GM19324 (cell line): ENCODE data around the gene PRDM5.

ENCODE experiments used
- ATAC-seq: cut with Tn5 transposase; IDR thresholded peaks from one replicate; pipeline ENCODE4 v1.9.1; 2021; ENCODE audit warnings: mild to moderate bottlenecking, moderate library complexity; ENCODE audit not compliant: unreplicated experiment, low FRiP score

Gene PRDM5

DNA sequence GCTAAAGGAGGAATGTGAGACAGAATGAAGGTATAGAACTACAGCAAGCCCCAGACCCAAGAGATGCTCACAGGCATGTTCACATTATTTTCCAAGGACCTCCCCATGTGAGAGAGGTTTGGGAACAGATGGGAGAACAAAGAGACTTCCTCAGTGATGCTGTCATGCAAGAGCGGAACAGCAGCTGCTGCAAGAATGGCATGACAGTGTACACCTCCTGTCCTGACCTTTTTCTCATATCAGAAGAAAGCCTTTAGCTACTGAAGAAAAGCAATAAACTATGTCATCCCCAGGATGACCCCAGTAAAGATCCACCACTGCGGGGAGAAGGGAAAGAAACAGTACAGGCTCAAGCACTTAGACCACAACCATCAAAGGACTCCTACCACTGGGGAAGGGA lies 7.2 kb downstream of the PRDM5 start:
- no peak for ATAC-seq

DNA sequence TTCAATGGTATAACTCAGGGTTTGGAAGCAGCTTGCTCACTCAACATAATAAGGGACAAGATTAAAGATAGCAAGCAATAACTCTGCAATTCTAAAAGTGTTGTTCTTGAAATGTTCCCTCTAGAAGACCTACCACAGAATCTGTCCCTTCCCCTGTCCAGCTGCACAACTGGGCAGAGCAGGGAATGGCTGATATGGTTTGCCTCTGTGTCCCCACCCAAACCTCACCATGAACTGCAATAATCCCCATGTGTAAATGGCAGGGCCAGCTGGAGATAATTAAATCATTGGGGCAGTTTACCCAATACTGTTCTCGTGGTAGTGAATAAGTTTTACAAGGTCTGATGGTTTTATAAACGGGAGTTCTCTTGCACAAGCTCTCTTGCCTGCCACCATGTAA lies 19.1 kb downstream of the PRDM5 start:
- ATAC-seq = no peak

DNA sequence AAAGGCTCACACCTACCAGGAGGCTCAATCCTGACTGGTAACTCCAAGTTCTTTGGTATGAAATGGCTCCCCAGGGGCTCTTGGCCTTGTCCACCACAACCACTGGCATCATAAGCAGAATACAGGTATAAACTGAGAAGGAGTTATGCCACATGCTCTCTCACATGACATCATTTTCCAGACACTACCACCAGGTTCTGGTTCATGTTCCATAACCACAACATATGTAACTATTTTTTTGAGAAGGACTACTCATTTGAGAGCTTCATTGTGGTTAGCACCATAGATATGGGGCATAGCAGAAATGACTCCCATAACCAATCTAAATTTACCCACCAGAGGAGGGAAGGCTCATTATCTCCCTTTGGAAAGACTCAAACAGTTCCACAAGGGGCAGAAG lies 19.6 kb downstream of the PRDM5 start:
- no peak for ATAC-seq

DNA sequence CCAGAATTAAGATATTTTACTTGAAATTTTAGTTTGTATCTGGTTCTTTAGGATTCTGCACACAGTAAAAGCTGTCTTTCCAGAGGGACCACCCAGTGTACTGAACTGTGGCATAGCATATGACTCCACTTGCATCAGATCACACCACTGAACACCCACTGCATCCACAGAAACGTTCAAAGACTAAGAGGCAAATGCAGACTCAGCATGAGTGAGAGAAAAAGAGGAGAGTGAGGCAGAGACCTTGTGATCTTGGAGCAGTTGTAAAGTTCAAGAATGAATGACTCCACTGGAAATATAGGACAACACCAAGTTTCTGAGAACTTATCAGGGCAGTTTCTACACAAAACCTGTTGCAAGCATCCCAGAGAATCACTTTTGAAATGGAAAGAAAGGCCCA lies 20.8 kb downstream of the PRDM5 start:
- ATAC-seq = no peak

DNA sequence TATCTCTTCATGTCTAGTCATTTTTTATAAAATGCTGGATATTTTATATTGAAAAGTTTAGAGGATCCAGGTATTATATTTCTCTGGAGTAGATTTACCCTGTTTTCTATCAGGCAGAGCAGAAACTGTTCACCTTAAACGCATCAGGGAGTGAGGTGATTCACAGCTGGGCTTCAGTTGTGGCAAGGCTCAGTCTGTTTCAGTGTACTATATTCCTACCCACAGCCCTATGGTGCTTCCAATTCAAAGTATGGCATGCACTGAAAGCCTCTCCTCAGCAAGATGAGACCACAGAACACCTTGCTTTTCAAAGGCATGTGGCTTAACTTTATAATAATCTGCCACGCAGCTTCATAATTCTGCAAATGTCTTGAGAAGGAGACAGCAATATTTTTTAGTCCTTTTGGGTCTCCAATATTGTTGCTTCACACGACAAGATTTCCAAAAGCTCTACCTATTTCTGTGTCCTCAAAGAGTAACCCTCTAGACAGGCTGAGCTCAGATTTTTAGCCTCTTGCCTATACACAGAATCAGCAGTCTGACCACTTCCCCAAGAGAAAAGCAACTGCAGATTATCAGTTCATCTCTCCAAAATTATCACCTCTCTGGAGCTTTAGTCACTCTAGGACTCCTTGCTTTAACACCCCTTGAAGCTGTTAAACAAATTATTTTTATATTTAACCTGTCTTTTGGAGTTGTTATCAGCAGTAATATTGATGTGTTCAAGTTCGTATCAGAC lies 24.4 kb downstream of the PRDM5 start:
- ATAC-seq = no peak

DNA sequence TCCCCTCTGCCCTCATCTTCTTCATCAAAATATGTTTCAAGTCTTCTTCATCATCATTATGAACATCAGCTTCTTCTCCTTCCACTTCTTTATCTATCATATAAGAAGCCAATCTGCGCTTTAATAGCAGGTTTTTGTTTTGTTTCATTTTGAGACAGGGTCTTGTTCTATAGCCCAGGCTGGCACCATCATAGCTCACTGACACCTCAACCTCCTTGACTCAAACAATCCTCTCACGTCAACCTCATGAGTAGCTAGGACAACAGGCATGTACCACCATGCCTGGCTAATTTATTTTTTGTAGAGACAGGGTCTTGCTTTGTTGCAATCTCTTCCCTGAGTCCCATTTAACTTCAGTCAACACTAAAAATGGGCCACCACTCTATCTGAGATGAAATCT lies 27.0 kb downstream of the PRDM5 start:
- ATAC-seq = no peak

DNA sequence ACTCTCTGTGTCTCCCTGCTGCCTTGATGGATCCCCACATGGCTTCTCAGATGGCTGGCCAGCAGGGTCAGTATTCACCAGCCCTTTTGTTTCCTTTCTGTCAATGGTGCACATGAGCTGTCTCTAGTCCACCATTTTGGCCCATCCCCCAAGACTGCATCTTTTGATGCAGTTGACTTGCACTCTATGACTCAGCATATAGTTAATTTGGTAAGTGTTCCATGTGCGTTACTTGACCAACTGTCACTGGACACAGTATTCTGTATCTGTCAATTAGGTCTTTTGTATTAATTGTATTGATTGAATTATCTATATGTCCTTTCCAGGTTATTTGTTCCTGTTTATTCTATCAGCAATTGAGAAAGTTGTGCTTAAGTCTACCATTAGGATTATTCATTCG lies 29.2 kb downstream of the PRDM5 start:
- no peak for ATAC-seq

DNA sequence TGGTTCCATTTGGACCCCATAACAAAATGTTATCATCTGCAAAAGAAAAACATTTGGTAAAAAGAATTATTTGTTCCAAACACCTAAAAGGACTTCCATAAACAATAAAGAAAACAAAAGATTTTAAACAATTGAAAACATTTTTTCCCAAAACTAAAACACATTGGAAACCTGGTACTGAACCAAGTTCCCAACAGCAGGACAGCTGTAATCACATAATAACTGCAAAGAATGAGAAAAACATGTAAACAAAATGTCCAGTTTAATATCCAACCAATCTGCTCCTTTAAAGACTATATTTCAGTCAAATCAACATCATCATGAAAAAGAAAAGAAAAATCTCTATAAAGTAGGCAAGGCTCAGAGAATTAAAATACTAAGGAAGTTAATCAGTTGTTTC lies 36.3 kb downstream of the PRDM5 start:
- no peak for ATAC-seq

DNA sequence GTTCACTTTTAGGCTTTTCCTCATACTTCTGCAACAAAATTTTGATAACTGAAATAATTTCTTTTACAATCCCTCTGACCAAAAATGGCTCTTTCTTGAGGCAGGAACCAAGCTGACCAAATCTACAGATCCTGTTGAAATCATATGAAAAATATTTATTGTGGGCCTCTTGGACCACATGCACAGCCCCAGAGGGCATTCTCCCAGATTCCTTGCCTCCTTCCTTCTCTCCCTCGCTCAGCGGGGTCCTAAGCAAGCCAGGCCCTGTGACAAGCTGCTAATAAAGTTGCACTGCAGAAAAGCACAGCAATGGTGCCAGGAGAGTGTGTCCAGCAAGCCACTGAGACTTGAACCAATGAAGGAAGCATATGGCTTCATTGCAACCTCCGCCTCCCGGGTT lies 40.7 kb downstream of the PRDM5 start:
- ATAC-seq = no peak

DNA sequence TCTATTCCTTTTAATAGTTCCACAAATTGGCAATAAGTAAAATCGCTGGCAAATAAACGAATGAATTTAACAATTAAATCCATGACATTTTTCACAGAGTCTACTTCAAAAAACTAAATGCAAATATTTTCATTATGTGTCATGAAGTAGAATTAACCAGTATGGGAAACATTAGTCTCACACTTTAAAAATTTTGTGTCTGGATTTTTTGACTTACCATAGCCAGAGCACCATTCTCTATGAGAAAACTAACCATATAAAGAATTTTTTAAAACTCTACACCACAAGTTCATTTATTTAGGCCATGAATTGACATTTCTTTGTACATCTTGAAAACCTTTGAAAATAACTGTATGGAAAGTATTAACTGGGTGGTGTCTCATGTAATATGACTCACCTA lies 41.2 kb downstream of the PRDM5 start:
- ATAC-seq = no peak

DNA sequence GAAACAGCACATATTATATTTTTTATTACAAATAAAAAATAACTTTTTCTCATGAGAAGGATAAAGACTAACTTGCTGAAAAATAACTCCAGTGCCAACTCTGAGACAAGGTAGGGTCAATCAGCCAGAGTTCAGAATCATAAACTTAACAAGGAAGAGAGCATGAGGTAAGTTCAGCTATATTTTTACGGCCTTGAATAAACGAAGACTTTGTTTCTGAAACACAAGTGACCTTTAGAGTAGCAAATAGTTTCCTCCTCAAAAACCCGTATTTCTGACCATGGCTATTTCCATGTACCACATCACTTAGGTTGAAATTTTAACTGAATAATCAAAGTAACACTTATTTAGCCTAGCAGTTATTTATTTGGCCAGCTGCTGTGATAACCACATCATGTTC lies 45.5 kb downstream of the PRDM5 start:
- no peak for ATAC-seq

DNA sequence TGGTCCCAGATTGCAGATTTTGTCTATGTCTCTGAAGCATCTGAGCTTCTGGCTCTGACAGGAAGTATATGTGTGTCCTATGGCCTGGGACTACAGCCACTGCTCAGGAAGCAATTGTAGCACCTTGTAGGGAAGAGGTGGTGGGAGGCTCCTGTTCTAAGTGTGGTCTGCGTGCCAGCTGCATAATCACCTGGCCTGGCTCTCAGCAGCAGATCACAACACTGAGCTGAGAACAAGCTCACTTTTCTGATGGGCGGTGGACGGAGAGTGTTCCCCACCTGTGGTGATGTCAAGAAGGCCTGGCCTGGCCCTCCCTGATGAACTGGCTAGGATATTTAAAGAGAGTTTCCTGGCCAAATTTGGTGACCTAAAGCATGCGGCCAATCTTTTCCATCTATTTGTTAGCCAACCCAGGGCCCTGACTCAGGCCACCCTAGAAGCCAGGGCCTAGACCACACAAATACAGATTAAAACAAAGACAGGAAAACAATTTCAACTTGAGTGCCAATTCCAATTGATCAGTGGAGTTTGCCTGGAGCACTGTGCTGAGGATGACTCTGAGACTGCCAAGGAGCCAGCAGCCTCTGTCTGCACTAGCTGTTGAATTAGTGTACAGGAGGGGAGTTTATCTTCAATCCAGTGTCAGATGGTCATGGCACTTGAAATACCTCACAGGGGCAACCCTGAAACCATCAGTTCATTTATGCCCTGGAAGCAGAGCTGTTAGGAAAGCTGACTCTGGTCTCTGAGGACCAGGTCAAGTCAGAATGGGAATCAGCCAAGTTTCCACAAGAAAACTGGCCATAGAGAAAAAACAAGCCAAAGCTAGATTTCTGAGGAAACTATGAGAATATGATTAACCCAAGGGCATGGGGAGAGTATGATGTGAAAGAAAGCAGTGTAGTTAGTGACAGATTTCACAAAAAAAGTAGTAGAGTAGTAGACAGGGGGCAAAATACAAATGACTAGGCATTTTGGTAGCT lies 47.4 kb downstream of the PRDM5 start:
- no peak for ATAC-seq

DNA sequence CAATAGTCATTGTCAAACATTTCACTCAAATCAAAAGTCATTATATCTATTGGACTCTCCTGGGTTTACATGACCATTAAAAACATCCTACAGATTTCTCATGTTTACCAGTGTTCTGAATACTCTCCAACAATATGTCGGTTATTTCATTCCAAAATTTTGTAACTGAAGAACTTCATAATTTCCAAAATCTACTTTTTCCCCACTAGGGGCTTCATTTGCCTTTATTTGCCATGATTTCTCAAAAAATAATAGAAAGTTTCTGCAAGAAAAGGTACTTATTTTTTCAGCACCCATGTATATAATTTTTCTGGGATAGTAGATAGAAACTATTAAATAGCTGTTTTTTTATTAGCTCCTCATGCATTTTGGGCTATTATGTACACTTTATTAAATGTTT lies 49.0 kb downstream of the PRDM5 start:
- ATAC-seq = no peak

DNA sequence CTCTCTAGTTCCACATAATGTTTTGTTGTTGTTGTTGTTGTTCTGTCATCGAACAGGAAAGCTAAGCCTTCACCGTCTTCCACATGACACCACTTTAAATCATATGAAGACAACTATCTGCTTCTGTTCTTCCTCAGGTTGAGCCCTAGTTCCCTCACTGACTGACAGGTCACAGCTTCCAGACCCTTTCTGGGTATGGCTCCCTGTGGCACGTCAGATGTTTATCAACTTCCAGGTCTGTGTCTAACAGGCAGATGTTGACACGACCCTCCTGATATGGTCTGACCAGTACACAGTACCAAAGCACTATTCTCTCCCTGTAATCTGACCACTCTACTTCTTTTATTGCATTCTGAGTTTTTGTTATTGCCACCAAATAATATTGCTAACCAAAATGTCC lies 51.4 kb downstream of the PRDM5 start:
- no peak for ATAC-seq

DNA sequence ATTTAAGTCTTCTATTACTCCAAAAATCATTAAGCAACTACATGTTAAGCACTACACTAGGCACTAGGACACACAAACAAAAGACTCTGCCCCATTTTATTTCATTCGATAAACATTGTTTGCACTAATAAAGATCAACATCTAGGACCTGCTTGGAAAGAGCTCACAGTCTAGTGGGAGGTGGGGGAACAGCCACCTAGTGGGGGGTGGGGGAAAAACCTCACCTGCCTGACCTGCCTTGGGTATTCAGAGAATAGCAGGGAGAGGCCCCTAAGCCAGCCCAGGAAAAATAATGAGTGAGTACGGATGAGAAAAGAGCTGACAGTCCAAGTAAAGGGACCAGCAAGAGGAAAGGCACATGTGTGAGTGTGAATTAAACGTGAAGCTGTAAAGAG lies 52.2 kb downstream of the PRDM5 start:
- no peak for ATAC-seq

DNA sequence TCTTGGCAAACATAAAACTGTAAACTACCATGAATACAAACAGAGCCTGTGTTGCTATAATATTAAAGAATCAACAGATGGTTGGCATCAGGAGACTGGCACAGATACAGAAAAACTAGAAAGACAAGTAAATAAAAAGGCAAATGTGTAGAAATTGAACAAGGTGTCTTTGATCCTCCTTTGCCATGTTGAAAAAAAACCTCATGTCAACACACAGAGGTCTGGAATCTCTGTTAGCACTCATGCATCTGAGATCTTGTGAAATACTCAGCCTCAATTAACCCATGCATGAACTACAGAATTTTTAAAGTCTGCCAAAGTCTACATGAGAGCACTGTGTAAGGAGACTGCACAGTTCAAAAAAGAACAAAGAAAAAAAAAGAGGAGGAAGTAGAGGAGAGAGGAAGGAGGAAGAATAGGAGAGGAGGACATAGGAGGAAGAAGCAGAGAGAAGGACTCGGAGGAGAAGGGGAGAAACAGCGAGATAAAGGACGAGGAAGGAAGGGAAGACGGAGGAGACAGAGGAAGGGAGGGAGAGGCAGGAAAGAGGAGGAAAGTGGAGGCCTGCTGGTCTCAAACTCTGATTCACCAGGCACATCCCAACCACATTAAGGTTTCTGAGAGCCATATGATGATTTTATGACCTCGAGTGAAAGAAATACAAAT lies 52.8 kb downstream of the PRDM5 start:
- ATAC-seq = no peak

DNA sequence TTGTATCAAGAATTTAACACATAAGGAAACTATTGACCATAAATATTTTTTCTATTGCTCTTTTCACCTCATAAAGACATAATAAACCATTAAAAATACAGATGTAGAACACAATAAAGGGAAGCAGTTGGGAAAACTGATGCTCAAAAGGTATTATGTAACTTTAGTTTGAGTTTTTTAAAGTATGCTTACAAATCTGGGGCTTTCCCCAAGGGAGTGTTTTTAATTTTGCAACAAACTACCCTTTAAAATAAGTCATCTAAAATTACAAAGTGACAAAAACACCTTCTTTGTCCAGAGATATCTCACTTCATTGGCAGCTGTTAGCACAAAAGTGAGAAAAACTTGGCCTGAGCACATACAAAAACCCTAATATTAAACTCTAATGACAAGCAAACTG lies 55.0 kb downstream of the PRDM5 start:
- ATAC-seq = no peak

DNA sequence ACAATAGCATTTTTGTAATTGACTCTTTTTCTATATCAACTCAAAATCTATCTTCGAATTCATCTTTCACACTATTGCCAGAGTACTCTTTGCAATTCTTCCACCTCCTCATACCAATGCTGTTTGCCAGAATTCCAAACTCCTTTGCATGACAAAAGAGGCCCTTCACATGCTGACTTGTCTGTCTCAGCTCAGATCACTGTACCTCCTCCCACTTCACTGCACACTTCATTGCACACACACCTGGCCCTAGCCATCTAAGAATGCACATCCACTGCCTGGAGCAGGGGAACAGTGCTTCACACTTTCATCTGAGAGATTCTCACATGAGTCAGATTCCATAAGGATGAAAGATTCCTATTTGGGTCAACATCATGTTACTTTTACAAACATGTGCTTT lies 56.5 kb downstream of the PRDM5 start:
- ATAC-seq = no peak

DNA sequence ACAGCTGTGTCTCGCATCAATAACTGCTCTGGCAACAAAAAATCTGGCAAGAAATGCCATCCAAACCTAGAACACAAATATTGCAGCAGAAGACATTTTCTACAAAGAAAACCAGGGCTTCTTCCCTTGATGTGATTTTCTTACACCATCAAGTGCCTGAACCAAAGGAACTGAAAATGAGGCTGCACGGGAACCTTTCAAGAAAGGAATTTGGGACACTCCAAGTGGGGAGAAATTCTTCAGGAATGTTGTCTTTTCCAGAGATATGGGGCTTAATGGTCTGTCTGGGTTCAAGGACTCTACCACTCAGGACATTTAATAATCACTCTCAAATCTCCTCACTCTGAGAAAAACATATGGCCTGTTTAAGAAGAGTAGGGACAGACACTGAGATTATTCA lies 57.6 kb downstream of the PRDM5 start:
- ATAC-seq = no peak

DNA sequence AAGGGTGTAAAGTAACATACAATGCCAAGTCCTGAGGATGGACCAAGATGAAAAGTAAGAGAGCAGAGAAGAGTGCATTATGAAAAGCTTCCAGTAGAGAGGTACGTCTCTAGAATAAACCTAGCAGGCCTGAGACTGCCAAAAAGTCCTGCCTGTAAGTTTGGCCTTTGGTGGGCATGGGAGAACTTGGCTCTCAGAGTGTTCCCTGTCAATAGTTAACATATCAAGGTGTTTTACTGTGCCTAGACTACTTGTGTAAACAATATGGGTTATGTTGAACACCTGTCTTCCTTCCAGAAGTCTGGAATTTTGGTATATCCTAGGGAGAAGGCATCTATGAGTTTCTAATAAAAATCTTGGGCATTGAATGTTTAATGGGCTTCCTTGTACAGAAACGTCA lies 60.1 kb downstream of the PRDM5 start:
- no peak for ATAC-seq

DNA sequence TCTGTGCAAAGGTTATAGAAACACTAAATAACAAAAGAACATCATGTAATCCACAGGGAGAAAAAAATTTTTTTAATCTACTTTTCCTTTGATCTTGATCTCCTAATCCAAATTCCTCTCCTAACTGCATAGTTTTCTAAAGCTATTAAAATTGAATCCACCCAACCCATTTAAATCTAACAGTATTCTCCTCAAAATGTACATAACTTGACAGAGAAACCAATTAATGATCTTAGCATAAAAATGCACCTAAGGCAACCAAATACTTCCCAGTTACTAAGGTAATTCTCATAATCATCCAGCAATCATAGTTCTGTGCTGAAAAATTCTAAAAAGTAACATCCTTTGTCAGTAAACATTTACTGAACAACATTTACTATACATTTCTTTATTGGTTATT lies 60.7 kb downstream of the PRDM5 start:
- ATAC-seq = no peak
